Measurements from ENCODE around the gene CNTN6. TPM values are rescaled to one million over a fixed set of nuclear protein-coding genes. Genes with fewer than 3 reads are reported as not detected.

CNTN6 gene
- total and polyA plus RNA-seq, 2 of the 4 experiments (the other 2 are of a cell fraction), result not detected

GRCh38 chr3:1275495-1275894 lies 182.7 kb downstream of the CNTN6 start:
- Histone ChIP-seq H3K27me3 (ENCODE audit: control insufficient read depth, insufficient read depth, low read length) (no peaks in the 10 kb centered on the region), H3K27ac (ENCODE audit: insufficient read depth, low read length) (no peak overlapping the region), H2BK5ac (ENCODE audit: low read depth, low read length, poor library complexity, severe bottlenecking) (no peak overlapping the region), H2AFZ (replicated peaks; ENCODE audit: low read length, poor library complexity) (no peak overlapping the region), H3K56ac (ENCODE audit: extremely low read depth, insufficient read depth, low read length) (no peak overlapping the region), H2AK5ac (ENCODE audit: low read depth, low read length) (no peak overlapping the region), H4K91ac (ENCODE audit: insufficient read depth, low read depth, low read length) (no peak overlapping the region), H3K9ac (ENCODE audit: low read depth, low read length) (no peak overlapping the region), H3K4me1 (ENCODE audit: control insufficient read depth, insufficient read depth, low read length) (no peaks in the 10 kb centered on the region), H3K9me3 (ENCODE audit: control insufficient read depth, insufficient read depth, low read length) (peaks cover 5% of the 10 kb centered on the region), H4K5ac (ENCODE audit: low read depth, low read length) (no peak overlapping the region), H4K8ac (ENCODE audit: low read depth in 2 of 2, low read length in 2 of 2) (no peak overlapping the region), H3K36me3 (ENCODE audit: control insufficient read depth, insufficient read depth, low read length) (no peaks in the 10 kb centered on the region), H3K9me1 (ENCODE audit: insufficient read depth, low read length) (no peaks in the 10 kb centered on the region), H3K4ac (ENCODE audit: low read depth, low read length) (no peak overlapping the region), H3K18ac (ENCODE audit: low read depth, low read length) (no peak overlapping the region), H3K4me2 (ENCODE audit: low read depth, low read length) (no peak overlapping the region), H2BK120ac (ENCODE audit: low read depth, low read length) (no peak overlapping the region), H2BK20ac (ENCODE audit: low read depth, low read length) (no peak overlapping the region), H2BK15ac (ENCODE audit: low read depth, low read length) (no peak overlapping the region), H3K14ac (replicated peaks; ENCODE audit: low read depth, low read length) (no peak overlapping the region), H3K4me3 (ENCODE audit: insufficient read depth, low read depth, low read length) (no peak overlapping the region), H3K23ac (ENCODE audit: low read depth, low read length) (no peak overlapping the region), H2AK9ac (replicated peaks; ENCODE audit: low read depth, low read length, poor library complexity) (no peak overlapping the region), H4K20me1 (ENCODE audit: insufficient read depth, low read length) (no peaks in the 10 kb centered on the region), H3K79me1 (ENCODE audit: low read depth in 1 of 2, low read length in 2 of 2) (no peaks in the 10 kb centered on the region)
- ChIA-PET POLR2A (ENCODE audit: unreplicated experiment) (no interaction called here), CTCF (no interaction called here)
- dilution Hi-C loops (cut with HindIII; ENCODE audit: low sequenced_read_pairs, unreplicated experiment), result no loop called here
- in situ Hi-C loops (cut with MboI; ENCODE audit: low sequenced_read_pairs), result no loop called here
- intact Hi-C loops (cut with micrococcal nuclease), result no loop called here
- DNase-seq, result no peak
- WGBS, 2 experiments (ENCODE audit: extremely low coverage in 2 of 2, insufficient read length in 1 of 2), result 100% methylated on average over 2 of the region's 4 CpGs; no CpG with 5 or more reads in 1 of the 2 experiments
- no TSS peak for BruUV-seq (replicated peaks)
- TF ChIP-seq RCOR1 (IDR thresholded peaks at IDR 0.05; ENCODE audit: insufficient replicate concordance, low read length) (no peak), MAZ (IDR thresholded peaks at IDR 0.05; ENCODE audit: borderline replicate concordance, low read depth, low read length) (no peak), CEBPB (IDR thresholded peaks at IDR 0.05; ENCODE audit: low read depth, low read length) (no peak), SMC3 (IDR thresholded peaks at IDR 0.05; ENCODE audit: low read depth, low read length) (no peak), FOS (IDR thresholded peaks at IDR 0.05; ENCODE audit: low read depth, low read length) (no peak), MAFK (IDR thresholded peaks at IDR 0.05; ENCODE audit: low read depth, low read length) (no peak), MXI1 (IDR thresholded peaks at IDR 0.05; ENCODE audit: borderline replicate concordance, low read depth, low read length) (no peak), RFX5 (IDR thresholded peaks at IDR 0.05; ENCODE audit: low read depth, low read length) (no peak), POLR2A (IDR thresholded peaks at IDR 0.05; ENCODE audit: low read depth, low read length) (no peak)
- no peak for ATAC-seq (ENCODE audit: low read depth)
